ENCODE results near the gene KY. TPM values are rescaled to one million over a fixed set of nuclear protein-coding genes. Genes with fewer than 3 reads are reported as not detected.

Gene KY
- total RNA-seq, 2 experiments from 2014 or later, result not detected

GRCh38 chr3:134602440-134602814 lies 48.4 kb downstream of the KY start:
- CTCF ChIA-PET (ENCODE audit: unreplicated experiment), result no interaction called here
- no peak overlapping the region for H3K4me3 ChIP-seq (ENCODE audit: low read depth, low read length, poor library complexity, severe bottlenecking)
- no peaks in the 10 kb centered on the region for H3K9me3 ChIP-seq (ENCODE audit: low read length)
- BruUV-seq (replicated peaks), result no TSS peak
- H3K4me1 ChIP-seq (ENCODE audit: insufficient read depth, low read length, poor library complexity, severe bottlenecking), result no peaks in the 10 kb centered on the region
- no peak for DNase-seq (ENCODE audit: low spot score)
- no peak overlapping the region for H3K27ac ChIP-seq (ENCODE audit: low read depth, low read length, poor library complexity, severe bottlenecking)
- no peaks in the 10 kb centered on the region for H3K79me2 ChIP-seq (ENCODE audit: insufficient read depth, low read depth, low read length)
- H3K36me3 ChIP-seq (ENCODE audit: insufficient read depth, low read length), result no peaks in the 10 kb centered on the region
- POLR2A ChIA-PET, result no interaction called here
- H2AFZ ChIP-seq (ENCODE audit: low read length), result no peak overlapping the region
- H3K9me2 ChIP-seq (ENCODE audit: insufficient read depth, low read length), result no peaks in the 10 kb centered on the region
- TF ChIP-seq EZH2phosphoT487 (IDR thresholded peaks at IDR 0.05; ENCODE audit: borderline replicate concordance, low read depth, low read length), result no peak
- TF ChIP-seq CTCF (conservative IDR thresholded peaks at IDR 0.05; ENCODE audit: low read length), result no peak
- intact Hi-C loops (cut with micrococcal nuclease; ENCODE audit: unreplicated experiment), result loop anchor here (10.0 kb wide), 1 partner anchor 152 kb away; no protein-coding TSS in a partner anchor
- H4K20me1 ChIP-seq (ENCODE audit: insufficient read depth, low read length), result no peaks in the 10 kb centered on the region
- no peak overlapping the region for H3K4me2 ChIP-seq (ENCODE audit: low read length)

DNA sequence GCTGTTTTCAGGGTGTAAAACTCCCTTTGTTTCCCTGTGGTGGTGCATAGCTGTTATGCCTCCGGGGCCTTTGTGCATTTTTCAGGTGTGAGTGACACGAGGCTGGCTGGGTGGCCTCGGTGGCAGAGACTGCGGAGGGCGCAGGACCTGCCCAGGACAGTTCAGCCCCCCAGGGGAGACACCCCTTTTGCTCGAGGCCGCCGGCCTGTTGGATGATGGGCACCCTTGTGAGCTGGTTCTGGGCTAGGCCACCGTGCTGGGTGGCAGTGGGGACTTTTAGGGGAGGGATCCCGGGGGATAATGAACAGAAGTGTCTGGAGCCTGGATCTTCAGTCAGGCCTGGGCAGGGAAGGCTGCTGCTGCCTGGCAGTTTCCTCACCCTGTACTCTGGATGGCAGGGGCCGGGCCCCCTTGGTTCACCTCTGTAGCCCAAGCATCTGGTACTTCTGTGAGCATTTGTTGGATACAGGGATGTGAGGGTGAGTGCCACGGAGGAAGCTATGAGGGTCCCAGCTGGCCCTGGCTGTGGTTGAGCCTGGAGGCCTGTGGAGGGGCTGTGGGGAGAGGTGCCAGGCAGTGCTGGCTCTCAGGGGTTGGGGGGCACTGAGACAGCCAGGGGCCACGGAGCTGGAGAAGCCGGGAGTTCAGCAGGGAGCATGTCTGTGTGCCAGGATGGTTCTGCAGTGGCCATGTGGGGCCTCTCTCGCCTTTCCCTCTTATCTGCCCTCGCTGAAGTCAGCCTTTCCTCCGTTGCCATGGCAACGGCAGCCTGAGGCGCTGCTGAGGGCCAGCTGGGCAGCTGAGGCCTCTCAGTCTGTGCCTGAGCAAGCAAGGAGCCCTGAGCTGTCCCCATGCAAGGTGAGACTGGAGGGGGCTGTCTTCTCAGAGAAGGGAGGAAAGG lies 49.0 kb downstream of the KY start:
- no peaks in the 10 kb centered on the region for H3K79me2 ChIP-seq (ENCODE audit: insufficient read depth, low read depth, low read length)
- H3K36me3 ChIP-seq (ENCODE audit: insufficient read depth, low read length), result no peaks in the 10 kb centered on the region
- no peaks in the 10 kb centered on the region for H4K20me1 ChIP-seq (ENCODE audit: insufficient read depth, low read length)
- H3K27ac ChIP-seq (ENCODE audit: low read depth, low read length, poor library complexity, severe bottlenecking), result no peak overlapping the region
- CTCF ChIA-PET (ENCODE audit: unreplicated experiment), result interaction anchor here (0.5 kb wide), 1 partner anchor 219 kb away, joined by 3 read pairs; no protein-coding TSS in a partner anchor
- no peaks in the 10 kb centered on the region for H3K9me2 ChIP-seq (ENCODE audit: insufficient read depth, low read length)
- intact Hi-C loops (cut with micrococcal nuclease; ENCODE audit: unreplicated experiment), result loop anchor here (2.0 to 10.0 kb wide), 3 partner anchors 39 to 153 kb away; no protein-coding TSS in a partner anchor
- no peaks in the 10 kb centered on the region for H3K4me1 ChIP-seq (ENCODE audit: insufficient read depth, low read length, poor library complexity, severe bottlenecking)
- H3K4me2 ChIP-seq (ENCODE audit: low read length), result no peak overlapping the region
- no peak overlapping the region for H2AFZ ChIP-seq (ENCODE audit: low read length)
- BruUV-seq (replicated peaks), result no TSS peak
- no peak for DNase-seq (ENCODE audit: low spot score)
- POLR2A ChIA-PET, result interaction anchor here (0.6 kb wide), 1 partner anchor 16 kb away, joined by 3 read pairs; no protein-coding TSS in a partner anchor
- no peak overlapping the region for H3K4me3 ChIP-seq (ENCODE audit: low read depth, low read length, poor library complexity, severe bottlenecking)
- no peaks in the 10 kb centered on the region for H3K9me3 ChIP-seq (ENCODE audit: low read length)
- TF ChIP-seq EZH2phosphoT487 (IDR thresholded peaks at IDR 0.05; ENCODE audit: borderline replicate concordance, low read depth, low read length) (no peak), CTCF (conservative IDR thresholded peaks at IDR 0.05; ENCODE audit: low read length) (no peak)

All from OCI-LY7 (cell line).